B cell (primary cell): ENCODE results near the gene RAB28.

Source experiments
- EZH2 ChIP-seq: IDR thresholded peaks from 2 replicates; pipeline ENCODE4 v1.6.1; 2012; ENCODE audit warnings: borderline replicate concordance, low read depth, mild to moderate bottlenecking, moderate library complexity, low read length; ENCODE audit not compliant: insufficient read depth, poor library complexity, severe bottlenecking
- TF ChIP-seq, protein P1 (sequence below): fragments of 200-600 bp; IDR thresholded peaks from one replicate; pipeline ENCODE4 v1.8.0; 2022; ENCODE audit warnings: antibody characterized with exemption, mild to moderate bottlenecking

DNA sequence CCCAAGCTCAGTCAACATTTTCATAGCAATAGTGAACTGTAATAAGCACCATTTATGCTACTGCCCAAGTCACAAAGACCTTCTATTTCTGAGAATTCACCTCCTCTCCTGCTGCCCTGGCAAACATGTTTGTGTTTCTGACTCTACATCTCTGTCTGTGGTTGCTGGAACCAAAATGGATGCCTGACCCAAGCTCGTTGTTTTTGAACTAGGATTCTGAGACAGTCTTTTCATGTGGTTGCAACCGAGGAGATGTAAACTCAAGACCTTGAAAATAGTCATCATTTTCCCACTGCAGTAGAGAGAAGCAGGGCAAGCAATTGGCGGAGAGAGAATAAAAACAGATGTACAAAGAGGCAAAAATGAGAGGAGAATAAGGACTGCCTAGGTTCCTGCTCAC lies 160.2 kb downstream of the RAB28 start:
- TF ChIP-seq EZH2, result no peak
- TF ChIP-seq, protein P1, sequence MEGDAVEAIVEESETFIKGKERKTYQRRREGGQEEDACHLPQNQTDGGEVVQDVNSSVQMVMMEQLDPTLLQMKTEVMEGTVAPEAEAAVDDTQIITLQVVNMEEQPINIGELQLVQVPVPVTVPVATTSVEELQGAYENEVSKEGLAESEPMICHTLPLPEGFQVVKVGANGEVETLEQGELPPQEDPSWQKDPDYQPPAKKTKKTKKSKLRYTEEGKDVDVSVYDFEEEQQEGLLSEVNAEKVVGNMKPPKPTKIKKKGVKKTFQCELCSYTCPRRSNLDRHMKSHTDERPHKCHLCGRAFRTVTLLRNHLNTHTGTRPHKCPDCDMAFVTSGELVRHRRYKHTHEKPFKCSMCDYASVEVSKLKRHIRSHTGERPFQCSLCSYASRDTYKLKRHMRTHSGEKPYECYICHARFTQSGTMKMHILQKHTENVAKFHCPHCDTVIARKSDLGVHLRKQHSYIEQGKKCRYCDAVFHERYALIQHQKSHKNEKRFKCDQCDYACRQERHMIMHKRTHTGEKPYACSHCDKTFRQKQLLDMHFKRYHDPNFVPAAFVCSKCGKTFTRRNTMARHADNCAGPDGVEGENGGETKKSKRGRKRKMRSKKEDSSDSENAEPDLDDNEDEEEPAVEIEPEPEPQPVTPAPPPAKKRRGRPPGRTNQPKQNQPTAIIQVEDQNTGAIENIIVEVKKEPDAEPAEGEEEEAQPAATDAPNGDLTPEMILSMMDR, result no peak
